Measurements from ENCODE around the gene DNAJC7. TPM values are rescaled to one million over a fixed set of nuclear protein-coding genes. Genes with fewer than 3 reads are reported as not detected.

The DNAJC7 gene
- total and polyA plus RNA-seq, 2 donors from 2014 or later, result 88.1 to 141 TPM

- H3K9me3 ChIP-seq (ENCODE audit: control insufficient read depth in 2 of 3, insufficient read depth in 1 of 3, low read length in 3 of 3), result no peaks in the 10 kb centered on the region
- no peak overlapping the region for H3K27ac ChIP-seq (ENCODE audit: low read depth in 2 of 2, low read length in 2 of 2)
- H3K9ac ChIP-seq (ENCODE audit: low read length in 3 of 3), result peak overlapping the region in 2 of 3 donors; percentile 4 to 57
- intact Hi-C loops (cut with DNase I), result no loop called here
- FAIRE-seq (no peak), DNase-seq (peak in 1 of 5 donors; percentile 19)
- H3K27me3 ChIP-seq (ENCODE audit: control insufficient read depth, insufficient read depth, low read length), result no peaks in the 10 kb centered on the region
- peaks cover 0 to 59% (median 49%) of the 10 kb centered on the region in 3 donors for H3K4me1 ChIP-seq (ENCODE audit: control insufficient read depth in 2 of 3, insufficient read depth in 2 of 3, low read depth in 1 of 3, low read length in 3 of 3)
- H3K4me3 ChIP-seq (ENCODE audit: low read length in 3 of 3), result no peak overlapping the region
- H3K36me3 ChIP-seq (ENCODE audit: control insufficient read depth in 2 of 3, insufficient read depth in 3 of 3, low read length in 3 of 3), result peaks cover 4 to 25% (median 9%) of the 10 kb centered on the region in 3 donors
- TF ChIP-seq CTCF (IDR thresholded peaks at IDR 0.05; ENCODE audit: borderline replicate concordance, extremely low read depth, insufficient read depth), result no peak
Measured at GRCh38 chr17:41970901-41971331, 46.3 kb downstream of the DNAJC7 start.

- no peaks in the 10 kb centered on the region for H3K27me3 ChIP-seq (ENCODE audit: control insufficient read depth, insufficient read depth, low read length)
- no peak overlapping the region for H3K27ac ChIP-seq (ENCODE audit: low read depth in 2 of 2, low read length in 2 of 2)
- intact Hi-C loops (cut with DNase I), result no loop called here
- no peak overlapping the region for H3K9ac ChIP-seq (ENCODE audit: low read length in 3 of 3)
- H3K4me3 ChIP-seq (ENCODE audit: low read length in 3 of 3), result peak overlapping the region in 1 of 3 donors; percentile 86
- peak in 1 of 5 donors; percentile 57 for DNase-seq
- H3K4me1 ChIP-seq (ENCODE audit: control insufficient read depth in 2 of 3, insufficient read depth in 2 of 3, low read depth in 1 of 3, low read length in 3 of 3), result peaks cover 0 to 50% (median 27%) of the 10 kb centered on the region in 3 donors
- FAIRE-seq, result no peak
- H3K9me3 ChIP-seq (ENCODE audit: control insufficient read depth in 2 of 3, insufficient read depth in 1 of 3, low read length in 3 of 3), result no peaks in the 10 kb centered on the region
- peaks cover 2 to 8% (median 4%) of the 10 kb centered on the region in 3 donors for H3K36me3 ChIP-seq (ENCODE audit: control insufficient read depth in 2 of 3, insufficient read depth in 3 of 3, low read length in 3 of 3)
- no peak for TF ChIP-seq CTCF (IDR thresholded peaks at IDR 0.05; ENCODE audit: borderline replicate concordance, extremely low read depth, insufficient read depth)
Measured at GRCh38 chr17:41968676-41969075, 48.6 kb downstream of the DNAJC7 start.

- Histone ChIP-seq H3K4me3 (ENCODE audit: low read length in 3 of 3) (peak overlapping the region in 2 of 3 donors; percentile 75 to 86), H3K27me3 (ENCODE audit: control insufficient read depth, insufficient read depth, low read length) (no peaks in the 10 kb centered on the region), H3K9ac (ENCODE audit: low read length in 3 of 3) (peak overlapping the region in 1 of 3 donors; percentile 90), H3K4me1 (ENCODE audit: control insufficient read depth in 2 of 3, insufficient read depth in 2 of 3, low read depth in 1 of 3, low read length in 3 of 3) (peaks cover 0 to 44% (median 27%) of the 10 kb centered on the region in 3 donors), H3K9me3 (ENCODE audit: control insufficient read depth in 2 of 3, insufficient read depth in 1 of 3, low read length in 3 of 3) (no peaks in the 10 kb centered on the region), H3K36me3 (ENCODE audit: control insufficient read depth in 2 of 3, insufficient read depth in 3 of 3, low read length in 3 of 3) (peaks cover 2 to 8% (median 4%) of the 10 kb centered on the region in 3 donors), H3K27ac (ENCODE audit: low read depth in 2 of 2, low read length in 2 of 2) (peak overlapping the region in 1 of 2 donors; percentile 60)
- TF ChIP-seq CTCF (IDR thresholded peaks at IDR 0.05; ENCODE audit: borderline replicate concordance, extremely low read depth, insufficient read depth), result no peak
- FAIRE-seq (no peak), DNase-seq (peak in 1 of 5 donors; percentile 80)
- intact Hi-C loops (cut with DNase I), result no loop called here
Measured at GRCh38 chr17:41967921-41968578, 49.2 kb downstream of the DNAJC7 start.
